OCI-LY1 (cell line): Measurements from ENCODE around the gene IL21R.

ENCODE experiments used
- H2AFZ ChIP-seq: fragments of 200-600 bp; sonication (generic), shearing (Covaris generic); 2 replicates; pipeline ENCODE4 v1.6.0; 2014; ENCODE audit warnings: antibody characterized with exemption, mild to moderate bottlenecking, low read length
- H3F3A ChIP-seq: fragments of 200-600 bp; sonication (generic), shearing (Covaris generic); 2 replicates; pipeline ENCODE4 v1.6.0; 2014; ENCODE audit warnings: mild to moderate bottlenecking, antibody characterized with exemption, low read length, moderate library complexity; ENCODE audit not compliant: insufficient read depth
- H3K27ac ChIP-seq: fragments of 200-600 bp; sonication (generic); 2 replicates; pipeline ENCODE4 v1.5.1; 2014; ENCODE audit warnings: low read length, mixed run types, mild to moderate bottlenecking, low read depth; ENCODE audit not compliant: poor library complexity, severe bottlenecking
- H3K27me3 ChIP-seq: fragments of 200-600 bp; sonication (generic); 2 replicates; pipeline ENCODE4 v1.6.0; 2014; ENCODE audit warnings: antibody characterized with exemption, mild to moderate bottlenecking, low read length, moderate library complexity; ENCODE audit not compliant: insufficient read depth
- H3K36me3 ChIP-seq: fragments of 200-600 bp; sonication (generic); 2 replicates; pipeline ENCODE4 v1.6.1; 2014; ENCODE audit warnings: mild to moderate bottlenecking, antibody characterized with exemption, low read length, moderate library complexity, mixed read lengths; ENCODE audit not compliant: insufficient read depth
- H3K4me1 ChIP-seq: fragments of 200-600 bp; sonication (generic); 2 replicates; pipeline ENCODE4 v1.5.1; 2014; ENCODE audit warnings: mild to moderate bottlenecking, low read length, moderate library complexity; ENCODE audit not compliant: insufficient read depth, severe bottlenecking
- H3K4me2 ChIP-seq: fragments of 200-600 bp; sonication (generic), shearing (Covaris generic); 2 replicates; pipeline ENCODE4 v1.6.1; 2014; ENCODE audit warnings: low read length
- H3K4me3 ChIP-seq: fragments of 200-600 bp; sonication (generic); 2 replicates; pipeline ENCODE4 v1.5.1; 2014; ENCODE audit warnings: low read length, low read depth, mild to moderate bottlenecking, mixed read lengths; ENCODE audit not compliant: poor library complexity, severe bottlenecking
- H3K79me2 ChIP-seq: fragments of 200-600 bp; shearing (Covaris generic); 2 replicates; pipeline ENCODE4 v1.6.1; 2016; ENCODE audit warnings: mixed run types, low read length, mixed read lengths; ENCODE audit not compliant: insufficient read depth
- H3K9ac ChIP-seq: fragments of 200-600 bp; sonication (generic), shearing (Covaris generic); 2 replicates; pipeline ENCODE4 v1.6.1; 2014; ENCODE audit warnings: mild to moderate bottlenecking, low read length, mixed read lengths
- H3K9me2 ChIP-seq: fragments of 200-600 bp; sonication (generic), shearing (Covaris generic); 2 replicates; pipeline ENCODE4 v1.6.1; 2014; ENCODE audit warnings: low read depth, mild to moderate bottlenecking, low read length, mixed read lengths
- H3K9me3 ChIP-seq: fragments of 200-600 bp; shearing (Covaris generic); 2 replicates; pipeline ENCODE4 v1.6.1; 2014; ENCODE audit warnings: low read length, mixed read lengths
- H4K20me1 ChIP-seq: fragments of 200-600 bp; sonication (generic), shearing (Covaris generic); 2 replicates; pipeline ENCODE4 v1.6.0; 2016; ENCODE audit warnings: mild to moderate bottlenecking, low read length; ENCODE audit not compliant: insufficient read depth
- EZH2 ChIP-seq: fragments of 200-600 bp; sonication (generic), shearing (Covaris generic); IDR thresholded peaks from 2 replicates; pipeline ENCODE4 v1.8.0; 2017; ENCODE audit warnings: borderline replicate concordance, mixed run types, mild to moderate bottlenecking, antibody characterized with exemption, low read length, moderate library complexity, mixed read lengths
- TF ChIP-seq, protein P1 (sequence below): fragments of 200-600 bp; sonication (generic), shearing (Covaris generic); IDR thresholded peaks from 2 replicates; pipeline ENCODE4 v1.5.1; 2017; ENCODE audit warnings: mild to moderate bottlenecking, antibody characterized with exemption, low read length, moderate library complexity, mixed read lengths

IL21R gene

DNA sequence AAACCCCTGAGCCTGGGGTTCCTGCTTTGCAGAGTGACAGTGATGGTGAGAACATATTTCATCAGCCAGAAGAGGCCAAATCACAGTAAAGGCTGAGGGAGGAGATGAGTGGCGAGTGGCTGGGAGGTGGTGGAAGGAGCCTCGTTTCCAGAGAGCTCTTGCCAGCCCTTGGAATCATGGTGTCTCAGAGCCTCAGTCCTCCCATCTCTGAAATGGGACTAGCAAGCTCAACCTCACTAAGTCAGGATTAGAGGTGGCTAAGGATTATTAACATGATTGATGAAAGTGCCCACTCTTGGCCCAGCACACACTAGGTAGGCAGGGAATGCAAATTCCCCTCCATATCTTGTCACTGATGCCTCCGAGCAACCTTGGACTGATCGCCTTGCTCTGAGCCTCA lies 45.2 kb upstream of the IL21R start:
- Histone ChIP-seq H3F3A (no peaks in the 10 kb centered on the region), H3K79me2 (no peaks in the 10 kb centered on the region), H3K4me2 (no peak overlapping the region), H3K9me2 (no peaks in the 10 kb centered on the region), H3K27ac (no peak overlapping the region), H3K9ac (no peak overlapping the region), H2AFZ (no peak overlapping the region), H3K9me3 (no peaks in the 10 kb centered on the region), H3K27me3 (no peaks in the 10 kb centered on the region), H3K36me3 (peaks cover 74% of the 10 kb centered on the region), H3K4me3 (no peak overlapping the region), H3K4me1 (no peaks in the 10 kb centered on the region), H4K20me1 (no peaks in the 10 kb centered on the region)
- no peak for TF ChIP-seq EZH2
- TF ChIP-seq, protein P1, sequence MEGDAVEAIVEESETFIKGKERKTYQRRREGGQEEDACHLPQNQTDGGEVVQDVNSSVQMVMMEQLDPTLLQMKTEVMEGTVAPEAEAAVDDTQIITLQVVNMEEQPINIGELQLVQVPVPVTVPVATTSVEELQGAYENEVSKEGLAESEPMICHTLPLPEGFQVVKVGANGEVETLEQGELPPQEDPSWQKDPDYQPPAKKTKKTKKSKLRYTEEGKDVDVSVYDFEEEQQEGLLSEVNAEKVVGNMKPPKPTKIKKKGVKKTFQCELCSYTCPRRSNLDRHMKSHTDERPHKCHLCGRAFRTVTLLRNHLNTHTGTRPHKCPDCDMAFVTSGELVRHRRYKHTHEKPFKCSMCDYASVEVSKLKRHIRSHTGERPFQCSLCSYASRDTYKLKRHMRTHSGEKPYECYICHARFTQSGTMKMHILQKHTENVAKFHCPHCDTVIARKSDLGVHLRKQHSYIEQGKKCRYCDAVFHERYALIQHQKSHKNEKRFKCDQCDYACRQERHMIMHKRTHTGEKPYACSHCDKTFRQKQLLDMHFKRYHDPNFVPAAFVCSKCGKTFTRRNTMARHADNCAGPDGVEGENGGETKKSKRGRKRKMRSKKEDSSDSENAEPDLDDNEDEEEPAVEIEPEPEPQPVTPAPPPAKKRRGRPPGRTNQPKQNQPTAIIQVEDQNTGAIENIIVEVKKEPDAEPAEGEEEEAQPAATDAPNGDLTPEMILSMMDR, result no peak

DNA sequence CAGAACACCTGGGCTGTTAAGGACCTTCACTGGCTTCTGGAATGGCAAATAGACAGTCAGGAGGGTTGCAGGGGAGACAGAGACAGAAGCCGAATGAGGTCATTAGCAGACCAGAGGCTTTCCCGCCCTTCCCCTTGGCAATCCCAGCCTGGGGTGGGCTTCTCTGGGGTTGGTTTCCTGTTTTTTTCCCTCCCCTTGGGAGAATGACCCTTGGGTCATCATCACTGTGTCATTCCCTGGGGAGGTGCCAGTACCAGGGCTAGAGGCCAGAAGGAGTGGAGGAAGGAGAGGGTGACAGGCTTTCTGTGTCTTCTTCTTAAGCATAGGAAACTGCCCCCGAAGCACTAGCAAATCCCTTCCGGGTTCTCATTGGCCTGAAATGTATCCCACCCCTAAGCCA lies 42.9 kb upstream of the IL21R start:
- no peak overlapping the region for H3K27ac ChIP-seq
- no peaks in the 10 kb centered on the region for H3F3A ChIP-seq
- H3K27me3 ChIP-seq, result no peaks in the 10 kb centered on the region
- no peak overlapping the region for H3K4me3 ChIP-seq
- H3K4me2 ChIP-seq, result no peak overlapping the region
- H4K20me1 ChIP-seq, result no peaks in the 10 kb centered on the region
- H3K4me1 ChIP-seq, result no peaks in the 10 kb centered on the region
- no peak for TF ChIP-seq EZH2
- TF ChIP-seq, protein P1, result no peak
- no peak overlapping the region for H2AFZ ChIP-seq
- H3K9me2 ChIP-seq, result no peaks in the 10 kb centered on the region
- H3K9me3 ChIP-seq, result no peaks in the 10 kb centered on the region
- H3K79me2 ChIP-seq, result no peaks in the 10 kb centered on the region
- H3K9ac ChIP-seq, result no peak overlapping the region
- peaks cover 77% of the 10 kb centered on the region for H3K36me3 ChIP-seq

DNA sequence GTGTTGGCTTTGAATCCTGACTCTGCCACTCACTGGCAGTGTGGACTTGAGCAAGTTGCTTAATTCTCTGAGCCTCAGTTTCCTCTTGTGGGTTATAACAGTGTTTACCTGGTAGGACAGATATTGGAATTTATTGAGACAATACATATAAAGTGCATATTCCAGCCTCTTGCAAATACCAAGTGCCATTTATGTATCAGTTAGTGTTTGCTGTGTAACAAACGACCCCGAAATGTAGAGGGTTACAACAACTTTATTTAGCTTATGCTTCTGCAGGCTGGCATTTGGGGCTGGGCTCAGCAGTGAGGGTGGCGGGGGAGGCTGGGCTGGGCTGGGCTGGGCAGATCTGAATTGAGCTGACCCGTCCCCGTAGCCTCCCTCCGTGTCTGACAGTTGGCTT lies 42.4 kb upstream of the IL21R start:
- TF ChIP-seq EZH2, result no peak
- TF ChIP-seq, protein P1, result no peak
- no peaks in the 10 kb centered on the region for H3K4me1 ChIP-seq

More for the DNA sequence above, 42.4 kb upstream of the IL21R start:
- Histone ChIP-seq H3K9me2 (no peaks in the 10 kb centered on the region), H3K36me3 (peaks cover 74% of the 10 kb centered on the region), H3K4me3 (no peak overlapping the region), H2AFZ (no peak overlapping the region), H3F3A (no peaks in the 10 kb centered on the region), H3K4me2 (no peak overlapping the region), H3K27ac (no peak overlapping the region), H3K79me2 (no peaks in the 10 kb centered on the region), H3K9ac (no peak overlapping the region), H4K20me1 (no peaks in the 10 kb centered on the region), H3K27me3 (no peaks in the 10 kb centered on the region), H3K9me3 (no peaks in the 10 kb centered on the region)
